Liver (tissue), 3 donors: ENCODE data around the gene ZNF532.

Source experiments
- CTCF ChIP-seq: fragments of 150-350 bp; IDR thresholded peaks from 2 replicates; pipeline ENCODE4 v1.5.1; 2017; ENCODE audit warnings: improper control_type of control experiment, low read depth, low read length; ENCODE audit not compliant: missing input control
- FOXA1 ChIP-seq: IDR thresholded peaks from 2 replicates; pipeline ENCODE4 v1.6.1; 2016; ENCODE audit warnings: antibody characterized with exemption
- GABPA ChIP-seq, 2 donors: IDR thresholded peaks in 1 of 2; conservative IDR thresholded peaks in 1 of 2; 2 replicates each; pipeline ENCODE4 v1.6.1; 2016; ENCODE audit warnings: antibody characterized with exemption in 2 of 2, mild to moderate bottlenecking in 1 of 2, moderate library complexity in 1 of 2
- NR2F2 ChIP-seq: IDR thresholded peaks from 2 replicates; pipeline ENCODE4 v1.6.1; 2016; ENCODE audit warnings: antibody characterized with exemption
- RAD21 ChIP-seq, 2 donors: IDR thresholded peaks; 2 replicates each; pipeline ENCODE4 v1.6.1; 2016; ENCODE audit warnings: antibody characterized with exemption in 2 of 2, mild to moderate bottlenecking in 2 of 2
- REST ChIP-seq: IDR thresholded peaks from 2 replicates; pipeline ENCODE4 v1.6.1; 2016; ENCODE audit warnings: antibody characterized with exemption, mild to moderate bottlenecking
- TAF1 ChIP-seq: conservative IDR thresholded peaks from 2 replicates; pipeline ENCODE4 v1.6.1; 2016; ENCODE audit warnings: antibody characterized with exemption, mild to moderate bottlenecking
- YY1 ChIP-seq: IDR thresholded peaks from 2 replicates; pipeline ENCODE4 v1.6.1; 2016; ENCODE audit warnings: antibody characterized with exemption, mild to moderate bottlenecking
- donor health status: healthy.
- donor health status: healthy.

DNA sequence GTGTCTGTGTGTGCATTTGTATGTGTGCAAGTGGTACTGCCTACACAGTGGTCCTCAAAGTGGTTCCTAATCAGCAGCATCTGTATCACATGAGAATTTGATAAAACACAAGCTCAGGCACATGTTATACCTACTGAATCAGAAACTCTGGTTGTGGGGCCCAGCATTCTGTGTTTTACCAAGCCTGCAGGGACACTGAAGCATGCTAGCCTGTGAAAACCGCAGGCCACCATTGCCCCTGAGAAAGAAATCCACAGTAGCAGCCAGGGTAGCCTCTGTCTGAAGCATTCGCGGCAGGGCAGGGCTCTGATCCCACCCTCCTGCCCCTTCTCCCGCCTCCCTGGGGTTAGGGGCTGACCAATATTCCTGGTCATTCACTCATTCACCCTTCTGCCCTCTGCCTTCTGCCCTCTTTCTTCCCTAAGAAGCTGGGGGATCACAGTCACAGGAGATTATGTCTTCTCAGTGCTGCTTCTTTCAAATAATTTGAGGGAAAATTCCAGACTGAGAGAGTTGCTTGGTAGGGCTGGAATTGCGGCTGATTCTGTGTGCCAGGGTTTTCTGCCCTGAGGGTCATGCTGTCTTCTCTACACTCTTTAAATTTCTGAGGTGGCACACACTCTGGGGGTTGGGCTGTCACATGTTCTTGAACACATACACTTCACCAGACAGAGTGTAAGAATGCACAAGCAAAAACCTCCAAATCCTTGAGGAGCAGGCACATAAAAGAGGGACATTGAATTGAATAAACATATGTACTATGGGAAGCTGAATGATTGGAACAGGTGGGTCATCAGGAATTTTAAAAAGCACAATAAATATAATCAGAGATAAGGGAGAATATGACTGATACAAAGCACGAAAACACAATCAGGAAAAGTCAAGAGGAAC, 148.4 kb downstream of the ZNF532 start:
- TF ChIP-seq CTCF (no peak), REST (no peak), RAD21 (IDR thresholded peaks at IDR 0.05) (no peak), NR2F2 (no peak), GABPA (IDR thresholded peaks at IDR 0.05 in 1 of 2, conservative IDR thresholded peaks at IDR 0.05 in 1 of 2) (no peak), YY1 (no peak), TAF1 (no peak), FOXA1 (no peak)
